Aorta (tissue), 5 donors: ENCODE data around the gene FHAD1. TPM values are rescaled to one million over a fixed set of nuclear protein-coding genes. Genes with fewer than 3 reads are reported as not detected.

Source experiments
- ATAC-seq: fragments of 200-7000 bp; cut with Tn5 transposase; one replicate; pipeline ENCODE4 v1.9.1; 2022; ENCODE audit warnings: moderate library complexity; ENCODE audit not compliant: low FRiP score
- DNase-seq, 2 donors: peaks; one replicate each; pipeline ENCODE4 v3.0.0-alpha.2; 2020
- H3K27ac ChIP-seq, 2 donors: one replicate each; pipeline ENCODE4 v1.5.1; 2013; ENCODE audit warnings: low read length in 2 of 2, mild to moderate bottlenecking in 2 of 2, moderate library complexity in 2 of 2, control low read depth in 1 of 2, inconsistent platforms in 1 of 2, low read depth in 1 of 2
- H3K27me3 ChIP-seq, 2 donors: one replicate each; pipeline ENCODE4 v1.6.1; 2013; ENCODE audit warnings: control low read depth in 1 of 2, low read length in 1 of 2, mild to moderate bottlenecking in 1 of 2, moderate library complexity in 1 of 2; ENCODE audit not compliant: insufficient read depth in 2 of 2, control insufficient read depth in 1 of 2
- H3K36me3 ChIP-seq, 2 donors: one replicate each; pipeline ENCODE4 v1.6.1; 2013; ENCODE audit warnings: control low read depth in 1 of 2, low read length in 1 of 2, mild to moderate bottlenecking in 1 of 2; ENCODE audit not compliant: insufficient read depth in 2 of 2, control insufficient read depth in 1 of 2
- H3K4me1 ChIP-seq, 2 donors: one replicate each; pipeline ENCODE4 v1.6.1; 2013; ENCODE audit warnings: low read length in 2 of 2, control low read depth in 1 of 2, mild to moderate bottlenecking in 1 of 2, moderate library complexity in 1 of 2; ENCODE audit not compliant: insufficient read depth in 2 of 2, control insufficient read depth in 1 of 2
- H3K4me3 ChIP-seq, 2 donors: one replicate each; pipeline ENCODE4 v1.5.1; 2013; ENCODE audit warnings: low read length in 2 of 2, control low read depth in 1 of 2, mild to moderate bottlenecking in 1 of 2
- H3K9me3 ChIP-seq: one replicate; pipeline ENCODE4 v1.6.1; 2013; ENCODE audit warnings: mild to moderate bottlenecking, low read length; ENCODE audit not compliant: control insufficient read depth
- whole genome bisulfite sequencing, 2 donors: extraction: QIAGEN DNeasy Blood & Tissue Kit; methylation state at CpG; one replicate each; pipeline ENCODE4 v1.1.7; 2013; 5-methylcytosine and 5-hydroxymethylcytosine counted together
- intact Hi-C, 2 donors: fragments of 100-400 bp; cut with DNase I; formaldehyde crosslinking; loops; one replicate each; pipeline versions ENCODE4 v1.14.2 to v1.15.0; 2022
- polyA plus RNA-seq, 2 donors: library from polyadenylated mRNA; stranded (reverse); fragments of 200-250 nt; gene quantifications; one replicate each; pipeline ENCODE4 v1.2.3, GENCODE V29; 2013
- total RNA-seq, 2 donors: library from RNA; stranded (reverse); fragmentation: NEBNext Ultra II Directional; extraction: Animal tissue kit (Norgen Biotek cat#: 25700); gene quantifications; one replicate each; pipeline ENCODE4 v1.2.1, GENCODE V29; 2021
- donor health status: healthy with polysubstance abuse.
- donor health status: Bipolar disorder and iron deficiency.
- donor health status: DM: no; HTN: no; CAD: no.
- donor health status: DM: no; HTN: no; CAD: no.
- donor health status: DM: yes; HTN: yes; CAD: no.

The FHAD1 gene
- total and polyA plus RNA-seq, 4 donors, result 0.03 to 2.7 (median 0.32) TPM; not detected in 1

DNA sequence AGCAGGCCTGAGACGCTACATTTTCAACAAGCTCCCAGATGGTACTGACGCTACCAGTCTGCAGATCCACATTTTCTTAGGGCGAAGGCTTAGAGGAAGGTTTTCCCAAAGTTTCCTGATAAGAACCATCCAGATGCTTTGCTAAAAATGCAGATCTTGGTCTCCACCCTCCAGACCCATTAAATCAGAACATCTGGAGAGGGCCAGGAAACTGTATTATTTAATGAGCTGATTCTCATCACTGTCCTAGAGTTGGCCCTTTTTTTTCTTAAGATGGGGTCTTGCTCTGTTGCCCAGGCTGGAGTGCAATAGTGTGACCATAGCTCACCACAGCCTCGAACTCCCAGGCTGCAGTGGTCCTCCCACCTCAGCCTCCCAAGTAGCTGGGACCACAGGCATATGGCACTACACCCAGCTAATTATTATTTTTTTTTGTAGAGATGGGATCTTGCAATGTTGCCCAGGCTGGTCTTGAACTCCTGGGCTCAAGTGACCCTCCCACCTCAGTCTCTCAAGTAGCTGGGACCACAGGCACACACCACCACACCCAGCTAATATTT is 95.5 kb downstream of the FHAD1 start:
- Histone ChIP-seq H3K4me1 (no peaks in the 10 kb centered on the region), H3K4me3 (no peak overlapping the region), H3K36me3 (no peaks in the 10 kb centered on the region), H3K27ac (peak overlapping the region in 1 of 2 donors; percentile 48), H3K9me3 (no peaks in the 10 kb centered on the region), H3K27me3 (no peaks in the 10 kb centered on the region)
- 53 to 58% methylated on average over 4 of the region's 4 CpGs for WGBS, 2 donors
- ATAC-seq (no peak), DNase-seq (peak in 1 of 2 donors; percentile 28)
- intact Hi-C loops, result no loop called here

- no peak overlapping the region for H3K4me3 ChIP-seq
- WGBS, 2 donors, result 82 to 95% methylated on average over 9 of the region's 9 CpGs
- intact Hi-C loops, result no loop called here
- no peaks in the 10 kb centered on the region for H3K4me1 ChIP-seq
- ATAC-seq (no peak), DNase-seq (peak in 1 of 2 donors; percentile 45)
- no peaks in the 10 kb centered on the region for H3K27me3 ChIP-seq
- no peaks in the 10 kb centered on the region for H3K9me3 ChIP-seq
- no peak overlapping the region for H3K27ac ChIP-seq
- H3K36me3 ChIP-seq, result no peaks in the 10 kb centered on the region
Observed at GRCh38 chr1:15343099-15343498, 96.1 kb downstream of the FHAD1 start.

DNA sequence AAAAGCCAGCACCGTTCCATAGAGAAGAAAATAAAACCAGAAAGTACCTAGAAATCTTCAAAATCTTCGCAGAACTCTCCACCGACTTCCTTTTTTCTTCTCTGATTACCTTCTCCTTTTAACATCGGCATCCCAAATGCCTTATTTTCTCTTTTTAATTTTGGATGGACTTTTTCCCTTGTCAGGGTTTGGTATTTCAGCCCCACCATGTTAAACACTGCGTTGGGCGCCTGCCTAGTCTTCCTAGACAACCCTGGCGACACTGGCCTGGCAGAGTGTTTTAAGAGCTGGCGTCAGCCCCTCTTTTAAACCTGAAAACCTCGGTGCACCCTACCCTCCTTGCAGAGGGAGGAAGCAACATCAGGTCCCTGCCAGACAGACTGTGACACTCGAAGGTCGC is 96.7 kb downstream of the FHAD1 start:
- H3K36me3 ChIP-seq, result no peaks in the 10 kb centered on the region
- no peaks in the 10 kb centered on the region for H3K4me1 ChIP-seq
- ATAC-seq (peak; percentile 71), DNase-seq (peak; percentile 87 to 92)
- H3K27ac ChIP-seq, result no peak overlapping the region
- intact Hi-C loops, result no loop called here
- no peaks in the 10 kb centered on the region for H3K9me3 ChIP-seq
- no peak overlapping the region for H3K4me3 ChIP-seq
- H3K27me3 ChIP-seq, result no peaks in the 10 kb centered on the region
- 5 to 6% methylated on average over 11 of the region's 11 CpGs for WGBS, 2 donors

DNA sequence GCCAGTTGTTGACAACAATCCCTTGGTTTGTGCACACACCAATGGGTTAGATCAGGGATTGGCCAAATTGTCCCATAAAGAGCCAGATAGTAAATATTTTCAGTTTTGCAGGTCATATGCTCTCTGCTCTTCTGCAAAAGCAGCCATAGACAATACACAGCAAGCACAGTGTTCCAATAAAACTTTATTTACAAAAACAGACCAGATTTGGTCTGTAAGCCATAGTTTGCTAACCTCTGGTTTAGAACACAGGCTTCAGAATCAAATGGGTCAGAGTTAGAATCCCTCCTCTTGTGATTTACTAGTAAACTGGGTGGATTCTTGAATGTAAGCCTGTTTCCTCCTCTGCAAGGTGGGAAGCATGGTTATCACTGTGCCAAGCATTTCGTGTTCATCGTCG is 97.4 kb downstream of the FHAD1 start:
- Histone ChIP-seq H3K27ac (no peak overlapping the region), H3K36me3 (no peaks in the 10 kb centered on the region), H3K4me1 (no peaks in the 10 kb centered on the region), H3K4me3 (no peak overlapping the region), H3K27me3 (no peaks in the 10 kb centered on the region), H3K9me3 (no peaks in the 10 kb centered on the region)
- no peak for DNase-seq
- 97 to 100% methylated on average over 3 of the region's 3 CpGs for WGBS, 2 donors
- intact Hi-C loops, result no loop called here
- no peak for ATAC-seq

DNA sequence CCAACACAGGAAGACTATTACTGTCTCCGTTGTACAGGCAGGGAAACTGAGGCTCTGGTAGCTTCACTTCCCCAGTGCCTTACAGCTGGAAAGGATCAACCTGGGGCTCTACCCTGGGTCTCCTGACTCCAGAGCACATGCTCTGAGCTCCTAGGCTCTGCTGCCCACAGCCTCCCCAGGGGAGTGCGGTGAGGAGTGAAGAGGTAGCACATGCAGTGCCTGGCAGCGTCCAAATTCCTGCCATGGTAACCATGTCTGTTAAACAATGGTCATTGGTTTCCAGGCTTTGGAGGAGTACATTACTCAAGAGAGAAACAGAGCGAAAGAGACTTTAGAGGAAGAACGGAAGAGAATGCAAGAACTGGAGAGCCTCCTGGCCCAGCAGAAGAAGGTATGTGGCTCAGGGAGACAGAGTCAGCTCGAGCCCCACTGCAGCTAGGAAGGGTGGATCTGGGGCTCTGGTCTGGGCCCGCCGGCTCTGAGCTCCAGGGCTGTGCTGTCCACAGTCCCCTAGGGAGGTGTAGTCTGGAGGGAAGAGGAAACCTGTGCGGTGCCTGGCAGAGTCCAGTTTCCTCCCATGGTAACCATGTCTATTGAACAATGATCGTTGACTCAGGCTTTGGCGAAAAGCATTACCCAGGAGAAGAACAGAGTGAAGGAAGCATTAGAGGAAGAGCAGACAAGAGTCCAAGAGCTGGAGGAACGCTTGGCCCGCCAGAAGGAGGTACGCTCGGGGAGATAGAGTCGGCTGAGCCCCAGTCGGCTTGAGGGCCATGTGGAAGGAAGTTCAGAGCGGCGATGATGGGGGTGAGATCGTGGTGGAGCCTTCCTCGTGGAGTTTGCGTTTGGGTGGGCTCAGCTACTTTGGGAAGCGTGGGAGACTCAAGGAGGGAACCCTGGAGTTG is 98.0 kb downstream of the FHAD1 start:
- peak in 1 of 2 donors; percentile 37 for DNase-seq
- Histone ChIP-seq H3K9me3 (no peaks in the 10 kb centered on the region), H3K4me3 (no peak overlapping the region), H3K36me3 (no peaks in the 10 kb centered on the region), H3K4me1 (no peaks in the 10 kb centered on the region), H3K27ac (no peak overlapping the region), H3K27me3 (no peaks in the 10 kb centered on the region)
- ATAC-seq, result no peak
- 93 to 95% methylated on average over 23 of the region's 23 CpGs for WGBS, 2 donors
- intact Hi-C loops, result no loop called here

- DNase-seq, result peak; percentile 81 to 85
- intact Hi-C loops, result no loop called here
- peak; percentile 52 for ATAC-seq
- H3K4me3 ChIP-seq, result no peak overlapping the region
- H3K36me3 ChIP-seq, result no peaks in the 10 kb centered on the region
- WGBS, 2 donors, result 81 to 82% methylated on average over 17 of the region's 17 CpGs
- H3K27me3 ChIP-seq, result no peaks in the 10 kb centered on the region
- H3K9me3 ChIP-seq, result no peaks in the 10 kb centered on the region
- H3K27ac ChIP-seq, result no peak overlapping the region
- H3K4me1 ChIP-seq, result no peaks in the 10 kb centered on the region
Observed at GRCh38 chr1:15345705-15346345, 98.8 kb downstream of the FHAD1 start.

DNA sequence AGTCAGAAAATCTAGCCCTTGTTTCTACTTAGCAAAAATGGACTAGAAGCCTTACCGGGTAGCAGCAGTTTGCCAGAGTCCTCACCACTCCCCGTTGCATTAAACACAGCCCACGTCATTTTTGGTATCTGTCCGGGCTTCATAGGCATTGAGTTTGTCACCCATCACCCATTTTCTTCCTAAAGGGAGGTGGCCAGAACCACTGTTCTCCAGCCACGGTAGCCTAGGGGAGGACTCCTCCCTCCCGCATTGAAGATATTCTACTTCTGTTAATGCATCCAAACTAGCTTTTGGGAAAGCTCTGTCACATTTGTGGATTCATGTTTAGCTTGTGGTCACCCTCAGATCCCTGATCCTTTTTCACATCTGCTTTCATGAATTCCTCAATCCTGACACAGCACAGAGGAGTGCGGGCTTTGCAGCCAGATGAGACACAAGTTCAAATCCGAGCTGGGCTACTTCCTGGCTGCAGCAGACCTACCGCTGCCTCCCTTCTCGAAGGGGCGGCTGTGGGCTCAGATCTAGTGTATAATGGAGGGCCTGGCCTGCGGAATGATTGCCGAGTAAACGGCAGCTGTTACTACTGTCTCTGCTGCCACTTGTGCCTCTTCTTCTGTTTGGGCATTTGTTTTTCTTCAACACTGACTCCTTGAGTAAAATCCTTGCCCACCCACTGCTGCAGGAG is 99.5 kb downstream of the FHAD1 start:
- Histone ChIP-seq H3K36me3 (no peaks in the 10 kb centered on the region), H3K9me3 (no peaks in the 10 kb centered on the region), H3K27me3 (no peaks in the 10 kb centered on the region), H3K27ac (no peak overlapping the region), H3K4me1 (no peaks in the 10 kb centered on the region), H3K4me3 (no peak overlapping the region)
- ATAC-seq, result no peak
- WGBS, 2 donors, result 89 to 91% methylated on average over 14 of the region's 14 CpGs
- intact Hi-C loops, result no loop called here
- DNase-seq, result peak in 1 of 2 donors; percentile 3

DNA sequence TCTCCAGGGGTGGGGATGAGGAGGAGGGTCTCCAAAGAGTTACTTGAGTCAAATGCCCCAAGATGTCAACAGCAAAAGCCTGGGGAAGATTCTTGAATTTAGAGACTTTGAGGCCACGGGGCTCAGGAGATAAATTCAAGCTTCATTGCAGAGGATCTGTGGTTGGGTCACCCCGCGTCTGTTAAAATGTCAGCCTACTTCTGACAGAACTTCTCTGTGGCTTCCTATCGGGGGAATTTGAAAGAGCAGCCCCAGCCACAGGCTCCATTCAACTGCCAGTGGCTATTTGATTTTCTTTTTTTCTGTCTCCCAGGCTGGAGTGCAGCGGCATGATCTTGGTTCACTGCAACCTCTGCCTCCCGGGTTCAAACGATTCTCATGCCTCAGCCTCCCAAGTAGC is 100.2 kb downstream of the FHAD1 start:
- Histone ChIP-seq H3K4me3 (no peak overlapping the region), H3K27me3 (no peaks in the 10 kb centered on the region), H3K36me3 (no peaks in the 10 kb centered on the region), H3K4me1 (no peaks in the 10 kb centered on the region), H3K9me3 (no peaks in the 10 kb centered on the region), H3K27ac (no peak overlapping the region)
- DNase-seq, result no peak
- intact Hi-C loops, result no loop called here
- no peak for ATAC-seq
- 92 to 93% methylated on average over 7 of the region's 7 CpGs for WGBS, 2 donors
